HepG2 (cell line): Measurements from ENCODE around the gene DOCK3. TPM values are rescaled to one million over a fixed set of nuclear protein-coding genes. Genes with fewer than 3 reads are reported as not detected.

Source experiments
- ATAC-seq: fragments of 200-7000 bp; cut with Tn5 transposase; 3 replicates; pipeline ENCODE4 v1.9.1; 2020; ENCODE audit warnings: mild to moderate bottlenecking, moderate library complexity
- BruUV-seq: library from RNA; stranded (reverse); fragments of 400-500 nt; replicated peaks from 2 replicates; lab custom pipeline; 2021; lab: Mats Ljungman, UMichigan
- CTCF ChIA-PET: fragments of 300-600 bp; formaldehyde crosslinking; extraction: SDS; loops from one replicate; lab custom pipeline; 2021; ENCODE audit warnings: low total read pairs, inconsistent platforms, low intra/inter-chr PET ratio; lab: Yijun Ruan, JAX
- POLR2A ChIA-PET: fragments of 350-600 bp; sonication (Branson Sonifier 250); formaldehyde crosslinking; loops from one replicate; lab custom pipeline; 2020; ENCODE audit warnings: antibody characterized with exemption, inconsistent platforms; lab: Yijun Ruan, JAX
- DNase-seq: peaks from one replicate; pipeline ENCODE4 v3.0.0-alpha.2; 2015; ENCODE audit warnings: low spot score
- FAIRE-seq: peaks from 3 replicates; lab custom pipeline; 2011; peaks lifted over from hg19 to GRCh38; lab: Jason Lieb, UNC
- H2AFZ ChIP-seq: one replicate; pipeline ENCODE4 v1.6.1; 2011; ENCODE audit warnings: low read length, inconsistent platforms
- H3K27ac ChIP-seq: fragments of 300-600 bp; 3 replicates; pipeline ENCODE4 v1.8.0; 2011; ENCODE audit warnings: mixed run types, mild to moderate bottlenecking, mixed read lengths, low read length, inconsistent platforms; ENCODE audit not compliant: insufficient read depth; ENCODE audit errors: extremely low read length
- H3K27me3 ChIP-seq, 2 experiments: fragments of 200-600 bp in 1 of 2; 2 replicates in 1 of 2; 3 replicates in 1 of 2; pipeline versions ENCODE4 v1.6.0 to v1.8.0; 2011; ENCODE audit warnings: low read length in 2 of 2, mild to moderate bottlenecking in 2 of 2, moderate library complexity in 2 of 2, inconsistent platforms in 1 of 2; ENCODE audit not compliant: insufficient read depth in 2 of 2, control insufficient read depth in 1 of 2
- H3K36me3 ChIP-seq, 2 experiments: fragments of 200-600 bp in 1 of 2; replicated peaks in 1 of 2; 2 replicates in 1 of 2; 3 replicates in 1 of 2; pipeline versions ENCODE4 v1.5.1 to v1.8.0; 2011; ENCODE audit warnings: low read length in 2 of 2, inconsistent platforms in 1 of 2; ENCODE audit not compliant: insufficient read depth in 2 of 2, control insufficient read depth in 1 of 2
- H3K4me1 ChIP-seq: 2 replicates; pipeline ENCODE4 v1.5.1; 2012; ENCODE audit warnings: low read length, inconsistent platforms; ENCODE audit not compliant: insufficient read depth
- H3K4me2 ChIP-seq: 2 replicates; pipeline ENCODE4 v1.6.0; 2011; ENCODE audit warnings: low read depth, low read length, inconsistent platforms
- H3K4me3 ChIP-seq, 3 experiments: fragments of 200-600 bp in 1 of 3; sonication (generic), shearing (Covaris generic) in 1 of 3; replicated peaks in 1 of 3; 2 replicates each; pipeline ENCODE4 v1.5.1; 2011 to 2016; ENCODE audit warnings: low read length in 3 of 3, inconsistent platforms in 2 of 3, low read depth in 2 of 3, mild to moderate bottlenecking in 2 of 3, control low read depth in 1 of 3, mixed read lengths in 1 of 3; ENCODE audit not compliant: insufficient read depth in 1 of 3
- H3K79me2 ChIP-seq: one replicate; pipeline ENCODE4 v1.6.1; 2011; ENCODE audit warnings: low read length, inconsistent platforms; ENCODE audit not compliant: insufficient read depth
- H3K9ac ChIP-seq: 2 replicates; pipeline ENCODE4 v1.6.0; 2011; ENCODE audit warnings: mild to moderate bottlenecking, low read depth, low read length, inconsistent platforms; ENCODE audit not compliant: insufficient read depth
- H3K9me3 ChIP-seq: 2 replicates; pipeline ENCODE4 v1.5.1; 2012; ENCODE audit warnings: mild to moderate bottlenecking, low read length
- H4K20me1 ChIP-seq: 2 replicates; pipeline ENCODE4 v1.6.0; 2011; ENCODE audit warnings: inconsistent platforms, mild to moderate bottlenecking, low read length, moderate library complexity; ENCODE audit not compliant: insufficient read depth
- EEA1 ChIP-seq: sonication (generic); formaldehyde crosslinking; IDR thresholded peaks from 2 replicates; pipeline ENCODE4 v1.5.1; 2020; ENCODE audit warnings: mild to moderate bottlenecking, missing genetic modification reagents, borderline replicate concordance
- FOSL1 ChIP-seq: sonication (generic); formaldehyde crosslinking; IDR thresholded peaks from 2 replicates; pipeline ENCODE4 v1.9.0; 2021; ENCODE audit warnings: missing genetic modification reagents, borderline replicate concordance
- FOSL2 ChIP-seq: sonication (generic); formaldehyde crosslinking; IDR thresholded peaks from 2 replicates; pipeline ENCODE4 v1.4.0; 2020; ENCODE audit warnings: missing genetic modification reagents
- FOXP4 ChIP-seq: sonication (generic); formaldehyde crosslinking; IDR thresholded peaks from 2 replicates; pipeline ENCODE4 v1.4.0; 2020; ENCODE audit warnings: missing genetic modification reagents
- GATAD2A ChIP-seq: IDR thresholded peaks from 2 replicates; pipeline ENCODE4 v1.6.1; 2016
- JUND ChIP-seq: sonication (generic); formaldehyde crosslinking; IDR thresholded peaks from 2 replicates; pipeline ENCODE4 v1.8.0; 2022; ENCODE audit warnings: mild to moderate bottlenecking, missing genetic modification reagents
- KDM1A ChIP-seq: IDR thresholded peaks from 2 replicates; pipeline ENCODE4 v1.6.1; 2016; ENCODE audit warnings: missing compliant biosample characterization
- SRSF9 ChIP-seq: fragments of 200-400 bp; formaldehyde crosslinking; IDR thresholded peaks from 2 replicates; pipeline ENCODE4 v1.6.1; 2018; ENCODE audit warnings: borderline replicate concordance, mild to moderate bottlenecking, low read depth, low read length; ENCODE audit not compliant: insufficient read depth, poor library complexity, severe bottlenecking
- THAP11 ChIP-seq: IDR thresholded peaks from 2 replicates; pipeline ENCODE4 v1.6.1; 2016; ENCODE audit warnings: missing biosample characterization, missing genetic modification reagents
- U2AF2 ChIP-seq: fragments of 200-400 bp; formaldehyde crosslinking; IDR thresholded peaks from 2 replicates; pipeline ENCODE4 v1.6.1; 2017; ENCODE audit warnings: low read depth, mild to moderate bottlenecking, low read length
- ZBTB7B ChIP-seq: sonication (generic); formaldehyde crosslinking; IDR thresholded peaks from 2 replicates; pipeline ENCODE4 v1.4.0; 2020; ENCODE audit warnings: missing genetic modification reagents
- ZNF296 ChIP-seq: sonication (generic); formaldehyde crosslinking; conservative IDR thresholded peaks from 2 replicates; pipeline ENCODE4 v1.5.0; 2020; ENCODE audit warnings: mild to moderate bottlenecking, missing genetic modification reagents
- ZNF580 ChIP-seq: IDR thresholded peaks from 2 replicates; pipeline ENCODE4 v1.6.1; 2016; ENCODE audit warnings: low read depth, borderline replicate concordance
- WGBS: methylation state at CpG from one replicate; pipeline ENCODE4 v1.1.6; 2017; ENCODE audit warnings: low lambda C conversion rate; 5-methylcytosine and 5-hydroxymethylcytosine counted together
- in situ Hi-C: cut with HindIII; loops from 2 replicates; pipeline ENCODE4 v1.10.0; 2017; ENCODE audit warnings: low pct_unique_long_range_greater_than_20kb; ENCODE audit not compliant: extremely low pct_ligation_motif_present
- intact Hi-C: fragments of 100-400 bp; cut with micrococcal nuclease; formaldehyde crosslinking; loops from one replicate; pipeline ENCODE4 v1.10.0; 2022; ENCODE audit not compliant: unreplicated experiment
- polyA plus RNA-seq, 8 experiments: library from polyadenylated mRNA; depleted of rRNA in 3 of 8; stranded (reverse) in 7 of 8; unstranded in 1 of 8; fragments of >200 nt; fragmentation: Illumina TruSeq in 4 of 8; extraction: Trizol in 4 of 8; gene quantifications; 2 replicates each; pipeline versions ENCODE4 v1.2.1 to v1.2.3, GENCODE V29; 2011 to 2016; ENCODE audit warnings: low read depth in 4 of 8, missing spikeins in 1 of 8, mixed read lengths in 1 of 8; ENCODE audit not compliant: insufficient read depth in 1 of 8
- total RNA-seq, 5 experiments: library from RNA; depleted of rRNA; stranded (reverse); fragments of >200 nt; fragmentation: Illumina TruSeq; extraction: Trizol; gene quantifications; 2 replicates each; pipeline ENCODE4 v1.2.3, GENCODE V29; 2016; ENCODE audit warnings: low read depth in 1 of 5
- TF ChIP-seq, protein P1 (sequence below): sonication (generic); formaldehyde crosslinking; IDR thresholded peaks from 2 replicates; pipeline ENCODE4 v1.4.0; 2020; ENCODE audit warnings: missing genetic modification reagents, mild to moderate bottlenecking, borderline replicate concordance

Gene DOCK3
- total and polyA plus RNA-seq, 2 of the 13 experiments (the other 11 are each of a cell fraction or from before 2014, with no cell fraction given): not detected

- H3K9ac ChIP-seq: no peak overlapping the region
- FAIRE-seq (no peak), ATAC-seq (peak; percentile 76), DNase-seq (peak; percentile 72)
- no peaks in the 10 kb centered on the region for H3K9me3 ChIP-seq
- CTCF ChIA-PET: no interaction called here
- no peaks in the 10 kb centered on the region; a peak in 3 of 5 replicates for H3K27me3 ChIP-seq
- POLR2A ChIA-PET: interaction anchor here (1.0 kb wide), 1 partner anchor 45 kb away, joined by 3 read pairs; the partner anchor contains the start of gene MANF
- no TSS peak for BruUV-seq
- no peaks in the 10 kb centered on the region for H3K79me2 ChIP-seq
- peaks cover 21% of the 10 kb centered on the region for H3K4me1 ChIP-seq
- intact Hi-C loops: no loop called here
- no peak overlapping the region for H3K4me3 ChIP-seq
- 4% methylated on average over 4 of the region's 4 CpGs for WGBS
- no peaks in the 10 kb centered on the region for H3K36me3 ChIP-seq
- H4K20me1 ChIP-seq: no peaks in the 10 kb centered on the region
- no peak overlapping the region for H3K4me2 ChIP-seq
- in situ Hi-C loops: no loop called here
- H2AFZ ChIP-seq: no peak overlapping the region
- H3K27ac ChIP-seq: no peak overlapping the region
- TF ChIP-seq ZBTB7B: no peak
- TF ChIP-seq ZNF296 (CRISPR knock-in tag): no peak
- TF ChIP-seq JUND (CRISPR knock-in tag): peak; percentile 65
- no peak for TF ChIP-seq EEA1 (CRISPR knock-in tag)
- no peak for TF ChIP-seq U2AF2
- TF ChIP-seq, protein P1, sequence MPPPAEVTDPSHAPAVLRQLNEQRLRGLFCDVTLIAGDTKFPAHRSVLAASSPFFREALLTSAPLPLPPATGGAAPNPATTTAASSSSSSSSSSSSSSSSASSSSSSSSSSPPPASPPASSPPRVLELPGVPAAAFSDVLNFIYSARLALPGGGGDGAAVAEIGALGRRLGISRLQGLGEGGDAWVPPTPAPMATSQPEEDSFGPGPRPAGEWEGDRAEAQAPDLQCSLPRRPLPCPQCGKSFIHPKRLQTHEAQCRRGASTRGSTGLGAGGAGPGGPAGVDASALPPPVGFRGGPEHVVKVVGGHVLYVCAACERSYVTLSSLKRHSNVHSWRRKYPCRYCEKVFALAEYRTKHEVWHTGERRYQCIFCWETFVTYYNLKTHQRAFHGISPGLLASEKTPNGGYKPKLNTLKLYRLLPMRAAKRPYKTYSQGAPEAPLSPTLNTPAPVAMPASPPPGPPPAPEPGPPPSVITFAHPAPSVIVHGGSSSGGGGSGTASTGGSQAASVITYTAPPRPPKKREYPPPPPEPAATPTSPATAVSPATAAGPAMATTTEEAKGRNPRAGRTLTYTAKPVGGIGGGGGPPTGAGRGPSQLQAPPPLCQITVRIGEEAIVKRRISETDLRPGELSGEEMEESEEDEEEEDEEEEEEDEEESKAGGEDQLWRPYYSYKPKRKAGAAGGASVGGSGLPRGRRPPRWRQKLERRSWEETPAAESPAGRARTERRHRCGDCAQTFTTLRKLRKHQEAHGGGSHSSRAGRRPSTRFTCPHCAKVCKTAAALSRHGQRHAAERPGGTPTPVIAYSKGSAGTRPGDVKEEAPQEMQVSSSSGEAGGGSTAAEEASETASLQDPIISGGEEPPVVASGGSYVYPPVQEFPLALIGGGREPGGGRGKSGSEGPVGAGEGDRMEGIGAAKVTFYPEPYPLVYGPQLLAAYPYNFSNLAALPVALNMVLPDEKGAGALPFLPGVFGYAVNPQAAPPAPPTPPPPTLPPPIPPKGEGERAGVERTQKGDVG (CRISPR knock-in tag): no peak
- TF ChIP-seq GATAD2A (CRISPR knock-in tag): 0 out of 2 replicates have a peak, but pooled peaks have one; percentile 25
- peak; percentile 78; the same call in 1 of the 2 replicates for TF ChIP-seq FOSL1 (CRISPR knock-in tag)
- TF ChIP-seq FOSL2 (CRISPR knock-in tag): peak; percentile 98
- no peak for TF ChIP-seq THAP11 (CRISPR knock-in tag)
- TF ChIP-seq KDM1A (CRISPR knock-in tag): 0 out of 2 replicates have a peak, but pooled peaks have one; percentile 19
- TF ChIP-seq SRSF9: no peak
- no peak for TF ChIP-seq FOXP4 (CRISPR knock-in tag)
- TF ChIP-seq ZNF580 (CRISPR knock-in tag): no peak
Measured at GRCh38 chr3:51340013-51340829, 665.5 kb downstream of the DOCK3 start.
